Measurements from ENCODE around the gene CYP2D6. TPM values are rescaled to one million over a fixed set of nuclear protein-coding genes. Genes with fewer than 3 reads are reported as not detected.
A peak's percentile ranks its signal among the peaks of the same experiment; 100 is the strongest.

The CYP2D6 gene
- total RNA-seq, 1 donor from 2014 or later, result 4.0 TPM

- Mint-ChIP-seq H3K4me3 (no peak overlapping the region), H3K36me3 (peaks cover 5% of the 10 kb centered on the region), H3K27ac (peak overlapping the region; percentile 74), H3K27me3 (no peaks in the 10 kb centered on the region), H3K9me3 (no peaks in the 10 kb centered on the region), H3K4me1 (ENCODE audit: unreplicated experiment) (peaks cover 60% of the 10 kb centered on the region)
- no peak for DNase-seq (ENCODE audit: extremely low spot score, unreplicated experiment)
- no peak for TF ChIP-seq CTCF (conservative IDR thresholded peaks at IDR 0.05)
Measured at GRCh38 chr22:42173183-42173926, 42.7 kb upstream of the CYP2D6 start.

DNA sequence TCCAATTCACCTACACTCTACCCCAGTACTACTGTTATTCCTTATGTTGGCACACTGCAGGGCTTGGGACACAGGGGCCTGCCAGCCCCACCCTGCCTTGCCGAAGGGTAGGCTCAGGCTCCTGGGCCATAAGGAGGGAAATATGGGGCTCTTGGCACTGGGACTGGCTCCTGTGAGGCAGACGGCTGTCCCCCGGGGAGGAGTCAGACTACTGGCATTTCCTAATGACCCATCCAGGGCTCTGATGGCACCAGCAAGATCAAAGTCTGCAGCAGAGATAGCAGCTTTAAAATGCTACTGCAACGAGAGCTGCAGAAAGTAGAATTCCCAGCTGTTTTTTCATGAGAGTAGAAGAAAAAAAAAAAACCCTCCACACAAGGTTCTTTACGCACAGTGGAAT lies 42.2 kb upstream of the CYP2D6 start:
- no peaks in the 10 kb centered on the region for H3K27me3 Mint-ChIP-seq
- peak overlapping the region; percentile 71 for H3K27ac Mint-ChIP-seq
- DNase-seq (ENCODE audit: extremely low spot score, unreplicated experiment), result no peak
- no peak overlapping the region for H3K4me3 Mint-ChIP-seq
- no peaks in the 10 kb centered on the region for H3K9me3 Mint-ChIP-seq
- peaks cover 5% of the 10 kb centered on the region for H3K36me3 Mint-ChIP-seq
- no peak for TF ChIP-seq CTCF (conservative IDR thresholded peaks at IDR 0.05)
- H3K4me1 Mint-ChIP-seq (ENCODE audit: unreplicated experiment), result peaks cover 55% of the 10 kb centered on the region

GRCh38 chr22:42171946-42172719 lies 41.5 kb upstream of the CYP2D6 start:
- no peak overlapping the region for H3K4me3 Mint-ChIP-seq
- H3K27me3 Mint-ChIP-seq, result no peaks in the 10 kb centered on the region
- DNase-seq (ENCODE audit: extremely low spot score, unreplicated experiment), result no peak
- H3K4me1 Mint-ChIP-seq (ENCODE audit: unreplicated experiment), result peaks cover 51% of the 10 kb centered on the region
- TF ChIP-seq CTCF (conservative IDR thresholded peaks at IDR 0.05), result no peak
- H3K36me3 Mint-ChIP-seq, result peaks cover 6% of the 10 kb centered on the region
- peak overlapping the region; percentile 16 for H3K27ac Mint-ChIP-seq
- no peaks in the 10 kb centered on the region for H3K9me3 Mint-ChIP-seq

GRCh38 chr22:42171417-42171816 lies 40.8 kb upstream of the CYP2D6 start:
- H3K4me3 Mint-ChIP-seq, result no peak overlapping the region
- no peaks in the 10 kb centered on the region for H3K27me3 Mint-ChIP-seq
- peak overlapping the region; percentile 48 for H3K27ac Mint-ChIP-seq
- no peak for TF ChIP-seq CTCF (conservative IDR thresholded peaks at IDR 0.05)
- DNase-seq (ENCODE audit: extremely low spot score, unreplicated experiment), result no peak
- H3K36me3 Mint-ChIP-seq, result peaks cover 11% of the 10 kb centered on the region
- H3K9me3 Mint-ChIP-seq, result no peaks in the 10 kb centered on the region
- H3K4me1 Mint-ChIP-seq (ENCODE audit: unreplicated experiment), result peaks cover 51% of the 10 kb centered on the region

DNA sequence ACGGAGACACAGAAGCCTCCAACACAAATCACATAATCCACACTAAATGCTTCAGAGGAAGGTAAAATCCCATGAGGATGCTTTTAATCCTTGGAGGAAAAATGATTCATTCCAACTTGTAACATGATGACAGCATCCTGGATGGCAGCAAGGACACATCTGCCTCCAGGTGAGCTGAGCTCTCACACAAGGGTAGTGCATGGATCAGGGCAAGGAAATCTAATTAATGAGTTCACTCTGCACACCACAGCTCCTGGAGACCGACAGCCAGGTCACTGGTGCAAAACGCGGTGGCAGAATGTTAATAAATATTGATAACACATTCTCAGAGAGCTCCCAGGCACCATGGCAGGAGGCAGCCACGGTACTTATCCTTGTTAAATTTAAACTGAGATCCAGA lies 40.3 kb upstream of the CYP2D6 start:
- H3K9me3 Mint-ChIP-seq, result no peaks in the 10 kb centered on the region
- peaks cover 11% of the 10 kb centered on the region for H3K36me3 Mint-ChIP-seq
- no peak for DNase-seq (ENCODE audit: extremely low spot score, unreplicated experiment)
- no peak overlapping the region for H3K4me3 Mint-ChIP-seq
- peak overlapping the region; percentile 48 for H3K27ac Mint-ChIP-seq
- no peak for TF ChIP-seq CTCF (conservative IDR thresholded peaks at IDR 0.05)
- H3K27me3 Mint-ChIP-seq, result no peaks in the 10 kb centered on the region
- peaks cover 51% of the 10 kb centered on the region for H3K4me1 Mint-ChIP-seq (ENCODE audit: unreplicated experiment)
